CD4-positive, alpha-beta T cell (primary cell): ENCODE data around the gene CYB5A. TPM values are rescaled to one million over a fixed set of nuclear protein-coding genes. Genes with fewer than 3 reads are reported as not detected.

Experiments used
- ATAC-seq: fragments of 200-7000 bp; cut with Tn5 transposase; one replicate; pipeline ENCODE4 v1.10.0; 2022; ENCODE audit warnings: mild to moderate bottlenecking; ENCODE audit not compliant: poor library complexity
- CTCF ChIA-PET: fragments of 350-600 bp; sonication (Branson Sonifier 250); formaldehyde crosslinking; loops from one replicate; lab custom pipeline; 2021; ENCODE audit warnings: antibody characterized with exemption, inconsistent platforms; lab: Charles Lee
- POLR2A ChIA-PET: fragments of 350-600 bp; sonication (Branson Sonifier 250); formaldehyde crosslinking; loops from one replicate; lab custom pipeline; 2021; ENCODE audit warnings: antibody characterized with exemption, inconsistent platforms; lab: Charles Lee
- DNase-seq, 14 experiments: peaks; one replicate each; pipeline ENCODE4 v3.0.0-alpha.2; 2013 to 2020; ENCODE audit warnings: mixed read lengths in 2 of 14
- H3K27ac ChIP-seq, 2 donors: one replicate each; pipeline versions ENCODE4 v1.5.1 to v1.7.0; 2013; ENCODE audit warnings: low read length in 2 of 2, low read depth in 1 of 2, mild to moderate bottlenecking in 1 of 2
- H3K27me3 ChIP-seq, 2 experiments: 1 replicate in 1 of 2; 2 replicates in 1 of 2; pipeline versions ENCODE4 v1.6.1 to v1.7.0; 2013; ENCODE audit warnings: low read length in 2 of 2, control low read depth in 1 of 2, mild to moderate bottlenecking in 1 of 2, moderate library complexity in 1 of 2; ENCODE audit not compliant: insufficient read depth in 2 of 2, control insufficient read depth in 1 of 2
- H3K36me3 ChIP-seq: one replicate; pipeline ENCODE4 v1.6.1; 2013; ENCODE audit warnings: low read length, control low read depth; ENCODE audit not compliant: insufficient read depth
- H3K4me1 ChIP-seq: one replicate; pipeline ENCODE4 v1.6.1; 2013; ENCODE audit warnings: low read length, control low read depth; ENCODE audit not compliant: insufficient read depth
- H3K4me3 ChIP-seq: one replicate; pipeline ENCODE4 v1.5.1; 2013; ENCODE audit warnings: mild to moderate bottlenecking, low read length, moderate library complexity
- H3K9me3 ChIP-seq, 2 experiments: 1 replicate in 1 of 2; 2 replicates in 1 of 2; pipeline versions ENCODE4 v1.6.1 to v1.7.0; 2013; ENCODE audit warnings: low read length in 2 of 2, mild to moderate bottlenecking in 2 of 2, control low read depth in 1 of 2, moderate library complexity in 1 of 2; ENCODE audit not compliant: control insufficient read depth in 1 of 2, insufficient read depth in 1 of 2
- H3K27ac Mint-ChIP-seq: one replicate; pipeline ENCODE4 v1.8.0; 2020; ENCODE audit warnings: mixed read lengths
- H3K27me3 Mint-ChIP-seq: one replicate; pipeline ENCODE4 v1.8.0; 2021; ENCODE audit warnings: mixed read lengths
- H3K36me3 Mint-ChIP-seq: one replicate; pipeline ENCODE4 v1.8.0; 2021; ENCODE audit warnings: low read depth, mixed read lengths
- H3K4me1 Mint-ChIP-seq: one replicate; pipeline ENCODE4 v1.8.0; 2021; ENCODE audit warnings: low read depth, mixed read lengths
- H3K4me3 Mint-ChIP-seq: one replicate; pipeline ENCODE4 v1.8.0; 2020; ENCODE audit warnings: mild to moderate bottlenecking, mixed read lengths
- H3K9me3 Mint-ChIP-seq: one replicate; pipeline ENCODE4 v1.8.0; 2020; ENCODE audit warnings: mixed read lengths
- CTCF ChIP-seq: fragments of 200-600 bp; IDR thresholded peaks from one replicate; pipeline ENCODE4 v1.8.0; 2022; ENCODE audit warnings: antibody characterized with exemption, mild to moderate bottlenecking
- intact Hi-C, 2 experiments: fragments of 100-400 bp; cut with DNase I in 1 of 2; cut with micrococcal nuclease in 1 of 2; formaldehyde crosslinking; loops; one replicate each; pipeline versions ENCODE4 v1.15.1 to v1.9.0; 2023 to 2025; cut with DNase I, micrococcal nuclease
- total RNA-seq, 174 experiments: library from RNA in 2 of 174; stranded (reverse) in 2 of 174; gene quantifications; one replicate each; pipeline ENCODE4 v1.2.3 and lab custom pipeline; 2021 to 2026

The CYB5A gene
- total RNA-seq, 2 experiments from 2014 or later = 3.7 to 4.1 TPM

GRCh38 chr18:74222710-74223494 is 68.9 kb downstream of the CYB5A start:
- peaks cover 19% of the 10 kb centered on the region for H3K27me3 Mint-ChIP-seq
- Histone ChIP-seq H3K27ac (no peak overlapping the region), H3K27me3 (no peaks in the 10 kb centered on the region), H3K4me3 (no peak overlapping the region), H3K36me3 (no peaks in the 10 kb centered on the region), H3K9me3 (no peaks in the 10 kb centered on the region), H3K4me1 (no peaks in the 10 kb centered on the region)
- no peak for TF ChIP-seq CTCF
- H3K4me3 Mint-ChIP-seq = no peak overlapping the region
- intact Hi-C loops = no loop called here
- DNase-seq (no peak), ATAC-seq (no peak)
- no peak overlapping the region for H3K27ac Mint-ChIP-seq
- no peaks in the 10 kb centered on the region for H3K4me1 Mint-ChIP-seq
- no peaks in the 10 kb centered on the region for H3K36me3 Mint-ChIP-seq
- H3K9me3 Mint-ChIP-seq = no peaks in the 10 kb centered on the region
- CTCF ChIA-PET = no interaction called here
- POLR2A ChIA-PET = no interaction called here

- Mint-ChIP-seq H3K4me1 (no peaks in the 10 kb centered on the region), H3K27me3 (peaks cover 12% of the 10 kb centered on the region), H3K9me3 (no peaks in the 10 kb centered on the region), H3K27ac (no peak overlapping the region), H3K4me3 (no peak overlapping the region), H3K36me3 (no peaks in the 10 kb centered on the region)
- Histone ChIP-seq H3K9me3 (no peaks in the 10 kb centered on the region), H3K4me1 (no peaks in the 10 kb centered on the region), H3K4me3 (no peak overlapping the region), H3K27ac (no peak overlapping the region), H3K27me3 (no peaks in the 10 kb centered on the region), H3K36me3 (no peaks in the 10 kb centered on the region)
- POLR2A ChIA-PET = no interaction called here
- ATAC-seq (no peak), DNase-seq (no peak)
- CTCF ChIA-PET = no interaction called here
- no peak for TF ChIP-seq CTCF
- intact Hi-C loops = no loop called here
These were observed 70.7 kb downstream of the CYB5A start for GRCh38 chr18:74221081-74221480.

- ChIA-PET POLR2A (no interaction called here), CTCF (no interaction called here)
- DNase-seq (no peak), ATAC-seq (no peak)
- Mint-ChIP-seq H3K27me3 (peaks cover 25% of the 10 kb centered on the region), H3K36me3 (no peaks in the 10 kb centered on the region), H3K27ac (no peak overlapping the region), H3K4me3 (no peak overlapping the region), H3K9me3 (no peaks in the 10 kb centered on the region), H3K4me1 (no peaks in the 10 kb centered on the region)
- intact Hi-C loops = no loop called here
- H3K4me3 ChIP-seq = no peak overlapping the region
- no peaks in the 10 kb centered on the region for H3K9me3 ChIP-seq
- no peaks in the 10 kb centered on the region for H3K36me3 ChIP-seq
- H3K27me3 ChIP-seq = peaks cover 0 to 6% of the 10 kb centered on the region in 2 experiments
- no peaks in the 10 kb centered on the region for H3K4me1 ChIP-seq
- no peak overlapping the region for H3K27ac ChIP-seq
- TF ChIP-seq CTCF = no peak
These were observed 72.7 kb downstream of the CYB5A start for GRCh38 chr18:74219056-74219455.
